HUES64 (cell line): ENCODE measurements around the gene TOPORS.
"Not testable (repeated sequence)": the region's sequence is repeated elsewhere in the genome, so short reads cannot be mapped to it uniquely, and the experiment has no call there.

Experiments used
- H3K27ac ChIP-seq: 2 replicates; pipeline ENCODE4 v1.7.0; 2013; ENCODE audit warnings: low read depth, low read length, inconsistent platforms
- H3K27me3 ChIP-seq: 2 replicates; pipeline ENCODE4 v1.6.1; 2013; ENCODE audit warnings: mild to moderate bottlenecking, low read length; ENCODE audit not compliant: insufficient read depth
- H3K36me3 ChIP-seq: 2 replicates; pipeline ENCODE4 v1.6.1; 2013; ENCODE audit warnings: mild to moderate bottlenecking, low read length; ENCODE audit not compliant: insufficient read depth
- H3K4me1 ChIP-seq: 2 replicates; pipeline ENCODE4 v1.6.1; 2013; ENCODE audit warnings: mild to moderate bottlenecking, low read length, moderate library complexity; ENCODE audit not compliant: insufficient read depth
- H3K4me3 ChIP-seq: 2 replicates; pipeline ENCODE4 v1.5.1; 2013; ENCODE audit warnings: mild to moderate bottlenecking, low read length, moderate library complexity
- H3K9ac ChIP-seq: 2 replicates; pipeline ENCODE4 v1.6.1; 2013; ENCODE audit warnings: mild to moderate bottlenecking, low read depth, low read length
- H3K9me3 ChIP-seq: 2 replicates; pipeline ENCODE4 v1.6.1; 2013; ENCODE audit warnings: low read depth, low read length; ENCODE audit not compliant: insufficient read depth
- WGBS: fragments of 150-250, 120-280 bp; methylation state at CpG from one replicate; pipeline ENCODE4 v1.1.7; 2013; ENCODE audit warnings: missing lambda C conversion rate; 5-methylcytosine and 5-hydroxymethylcytosine counted together

The TOPORS gene

GRCh38 chr9:32565967-32566366 lies 13.6 kb upstream of the TOPORS start:
- H3K9ac ChIP-seq: no peak overlapping the region
- H3K4me3 ChIP-seq: no peak overlapping the region
- H3K4me1 ChIP-seq: no peaks in the 10 kb centered on the region
- no peaks in the 10 kb centered on the region for H3K9me3 ChIP-seq
- no peaks in the 10 kb centered on the region for H3K27me3 ChIP-seq
- H3K27ac ChIP-seq: no peak overlapping the region
- WGBS: 95% methylated on average over 6 of the region's 6 CpGs
- peaks cover 44% of the 10 kb centered on the region for H3K36me3 ChIP-seq

GRCh38 chr9:32558408-32558934 lies 6.1 kb upstream of the TOPORS start:
- H3K27ac ChIP-seq: no peak overlapping the region
- 96% methylated on average over 3 of the region's 3 CpGs for WGBS

GRCh38 chr9:32554591-32554990 lies 2.2 kb upstream of the TOPORS start:
- Histone ChIP-seq H3K4me3 (no peak overlapping the region), H3K27me3 (no peaks in the 10 kb centered on the region), H3K4me1 (peaks cover 6% of the 10 kb centered on the region; the same call in 1 of the 2 replicates), H3K9me3 (no peaks in the 10 kb centered on the region), H3K36me3 (no peaks in the 10 kb centered on the region; the same call in 1 of the 2 replicates), H3K27ac (no peak overlapping the region), H3K9ac (no peak overlapping the region)

More at GRCh38 chr9:32558408-32558934, 6.1 kb upstream of the TOPORS start:
- H3K36me3 ChIP-seq: no peaks in the 10 kb centered on the region; the same call in 1 of the 2 replicates
- H3K9ac ChIP-seq: no peak overlapping the region
- H3K27me3 ChIP-seq: no peaks in the 10 kb centered on the region
- H3K4me1 ChIP-seq: peaks cover 1% of the 10 kb centered on the region; the same call in 1 of the 2 replicates
- H3K4me3 ChIP-seq: no peak overlapping the region
- no peaks in the 10 kb centered on the region for H3K9me3 ChIP-seq

GRCh38 chr9:32554107-32554506 lies 1.7 kb upstream of the TOPORS start:
- H3K9me3 ChIP-seq: no peaks in the 10 kb centered on the region
- 83% methylated on average over 2 of the region's 2 CpGs for WGBS
- no peak overlapping the region for H3K9ac ChIP-seq
- H3K4me1 ChIP-seq: peaks cover 7% of the 10 kb centered on the region; the same call in 1 of the 2 replicates
- H3K4me3 ChIP-seq: no peak overlapping the region
- no peaks in the 10 kb centered on the region for H3K27me3 ChIP-seq
- H3K27ac ChIP-seq: no peak overlapping the region
- peaks cover 4% of the 10 kb centered on the region; the same call in 1 of the 2 replicates for H3K36me3 ChIP-seq

GRCh38 chr9:32551276-32552051 lies 922 bp downstream of the TOPORS start:
- peaks cover 7% of the 10 kb centered on the region; the same call in 1 of the 2 replicates for H3K4me1 ChIP-seq
- H3K9me3 ChIP-seq: no peaks in the 10 kb centered on the region
- under 1% methylated on average over 35 of the region's 36 CpGs for WGBS
- no peaks in the 10 kb centered on the region for H3K27me3 ChIP-seq
- peak overlapping the region; percentile 86 for H3K4me3 ChIP-seq
- peak overlapping the region; percentile 96 for H3K9ac ChIP-seq
- peak overlapping the region; percentile 98 for H3K27ac ChIP-seq
- H3K36me3 ChIP-seq: peaks cover 9% of the 10 kb centered on the region

GRCh38 chr9:32550562-32551275 lies 1.7 kb downstream of the TOPORS start:
- Histone ChIP-seq H3K4me1 (peaks cover 7% of the 10 kb centered on the region; the same call in 1 of the 2 replicates), H3K9me3 (no peaks in the 10 kb centered on the region), H3K36me3 (peaks cover 11% of the 10 kb centered on the region), H3K9ac (peak overlapping the region; percentile 96), H3K27ac (peak overlapping the region; percentile 98), H3K27me3 (no peaks in the 10 kb centered on the region), H3K4me3 (peak overlapping the region; percentile 86)
- WGBS: under 1% methylated on average over 75 of the region's 75 CpGs

- WGBS: 2% methylated on average over 10 of the region's 10 CpGs
- H3K9ac ChIP-seq: peak overlapping the region; percentile 90
- H3K9me3 ChIP-seq: no peaks in the 10 kb centered on the region
- peaks cover 11% of the 10 kb centered on the region for H3K36me3 ChIP-seq
- peak overlapping the region; percentile 86 for H3K4me3 ChIP-seq
- peaks cover 7% of the 10 kb centered on the region; the same call in 1 of the 2 replicates for H3K4me1 ChIP-seq
- H3K27ac ChIP-seq: peak overlapping the region; percentile 91
- no peaks in the 10 kb centered on the region for H3K27me3 ChIP-seq
Observed at GRCh38 chr9:32550150-32550561, 2.2 kb downstream of the TOPORS start.

GRCh38 chr9:32548213-32548612 lies 4.2 kb downstream of the TOPORS start:
- not testable (repeated sequence) for H3K4me1 ChIP-seq, H3K27me3 ChIP-seq, H3K9ac ChIP-seq, H3K4me3 ChIP-seq, H3K9me3 ChIP-seq, H3K27ac ChIP-seq
- 96% methylated on average over 20 of the region's 20 CpGs for WGBS
- H3K36me3 ChIP-seq: peaks cover 24% of the 10 kb centered on the region

GRCh38 chr9:32545884-32546283 lies 6.5 kb downstream of the TOPORS start:
- no peak overlapping the region for H3K27ac ChIP-seq
- no peaks in the 10 kb centered on the region for H3K9me3 ChIP-seq
- no peaks in the 10 kb centered on the region for H3K27me3 ChIP-seq
- peaks cover 47% of the 10 kb centered on the region for H3K36me3 ChIP-seq
- H3K4me1 ChIP-seq: peaks cover 5% of the 10 kb centered on the region; the same call in 1 of the 2 replicates
- 100% methylated on average over 1 of the region's 1 CpG for WGBS
- no peak overlapping the region for H3K4me3 ChIP-seq
- H3K9ac ChIP-seq: no peak overlapping the region

GRCh38 chr9:32543047-32543446 lies 9.3 kb downstream of the TOPORS start:
- Histone ChIP-seq H3K4me3 (no peak overlapping the region), H3K9ac (no peak overlapping the region), H3K36me3 (peaks cover 51% of the 10 kb centered on the region), H3K4me1 (no peaks in the 10 kb centered on the region), H3K27ac (no peak overlapping the region), H3K9me3 (no peaks in the 10 kb centered on the region), H3K27me3 (no peaks in the 10 kb centered on the region)
- 96% methylated on average over 4 of the region's 4 CpGs for WGBS

- no peaks in the 10 kb centered on the region for H3K9me3 ChIP-seq
- no peaks in the 10 kb centered on the region for H3K4me1 ChIP-seq
- H3K27ac ChIP-seq: no peak overlapping the region
- no peaks in the 10 kb centered on the region for H3K27me3 ChIP-seq
- H3K4me3 ChIP-seq: no peak overlapping the region
- no peak overlapping the region for H3K9ac ChIP-seq
- 92% methylated on average over 4 of the region's 4 CpGs for WGBS
- H3K36me3 ChIP-seq: no peaks in the 10 kb centered on the region
Observed at GRCh38 chr9:32533816-32534215, 18.6 kb downstream of the TOPORS start.
